A673 (cell line): ENCODE results near the gene METRNL. TPM values are rescaled to one million over a fixed set of nuclear protein-coding genes. Genes with fewer than 3 reads are reported as not detected.
A peak's percentile ranks its signal among the peaks of the same experiment; 100 is the strongest.

Source experiments
- BruUV-seq: library from RNA; stranded (reverse); fragments of 400-500 nt; replicated peaks from 2 replicates; lab custom pipeline; 2021; lab: Mats Ljungman, UMichigan
- CTCF ChIA-PET: fragments of 300-600 bp; sonication (Branson Sonifier 250); formaldehyde crosslinking; loops from one replicate; lab custom pipeline; 2022; ENCODE audit warnings: antibody characterized with exemption; lab: Charles Lee
- POLR2A ChIA-PET: fragments of 300-600 bp; sonication (Branson Sonifier 250); formaldehyde crosslinking; loops from one replicate; lab custom pipeline; 2022; ENCODE audit warnings: antibody characterized with exemption; ENCODE audit not compliant: low non-redundant PET; lab: Charles Lee
- DNase-seq: peaks from one replicate; pipeline ENCODE4 v3.0.0-alpha.2; 2015; ENCODE audit warnings: low spot score
- H3K27ac ChIP-seq: fragments of 200-600 bp; sonication (generic); 2 replicates; pipeline ENCODE4 v1.5.1; 2016; ENCODE audit warnings: mixed run types, low read depth, mild to moderate bottlenecking, mixed read lengths, antibody characterized with exemption, low read length; ENCODE audit not compliant: poor library complexity, severe bottlenecking
- H3K27me3 ChIP-seq: fragments of 200-600 bp; sonication (generic); replicated peaks from 2 replicates; pipeline ENCODE4 v1.6.1; 2017; ENCODE audit warnings: mixed run types, low read depth, mild to moderate bottlenecking, mixed read lengths, antibody characterized with exemption, low read length; ENCODE audit not compliant: insufficient read depth, poor library complexity
- H3K36me3 ChIP-seq: fragments of 200-600 bp; sonication (generic); 2 replicates; pipeline ENCODE4 v1.6.1; 2016; ENCODE audit warnings: mixed run types, mild to moderate bottlenecking, mixed read lengths, antibody characterized with exemption, low read length; ENCODE audit not compliant: insufficient read depth, poor library complexity, severe bottlenecking
- H3K4me1 ChIP-seq: fragments of 200-600 bp; sonication (generic); 2 replicates; pipeline ENCODE4 v1.6.1; 2017; ENCODE audit warnings: mixed run types, mild to moderate bottlenecking, mixed read lengths, antibody characterized with exemption, low read length; ENCODE audit not compliant: insufficient read depth, poor library complexity, severe bottlenecking
- H3K4me3 ChIP-seq: fragments of 200-600 bp; sonication (generic); 2 replicates; pipeline ENCODE4 v1.5.1; 2016; ENCODE audit warnings: low read depth, mixed run types, mild to moderate bottlenecking, mixed read lengths, low read length; ENCODE audit not compliant: poor library complexity, severe bottlenecking
- H3K9me3 ChIP-seq: fragments of 200-600 bp; sonication (generic); 2 replicates; pipeline ENCODE4 v1.6.1; 2016; ENCODE audit warnings: mixed run types, low read depth, mild to moderate bottlenecking, mixed read lengths, antibody characterized with exemption, low read length; ENCODE audit not compliant: poor library complexity, severe bottlenecking
- EZH2 ChIP-seq: fragments of 200-600 bp; sonication (generic); IDR thresholded peaks from 2 replicates; pipeline ENCODE4 v1.6.1; 2017; ENCODE audit warnings: borderline replicate concordance, low read depth, mild to moderate bottlenecking, mixed read lengths, antibody characterized with exemption, low read length; ENCODE audit not compliant: poor library complexity, severe bottlenecking
- intact Hi-C: fragments of 100-400 bp; cut with micrococcal nuclease; formaldehyde crosslinking; loops from one replicate; pipeline ENCODE4 v1.10.0; 2022; ENCODE audit not compliant: unreplicated experiment
- total RNA-seq: library from RNA; stranded (reverse); gene quantifications from 2 replicates; pipeline ENCODE4 v1.2.3, GENCODE V29; 2021
- TF ChIP-seq, protein P1 (sequence below): fragments of 300-800, 200-600 bp; sonication (generic); conservative IDR thresholded peaks from 2 replicates; pipeline ENCODE4 v1.5.1; 2017; ENCODE audit warnings: low read depth, mild to moderate bottlenecking, antibody characterized with exemption, low read length, moderate library complexity, mixed read lengths

METRNL gene
- total RNA-seq, 1 experiment from 2014 or later: 16.5 TPM

DNA sequence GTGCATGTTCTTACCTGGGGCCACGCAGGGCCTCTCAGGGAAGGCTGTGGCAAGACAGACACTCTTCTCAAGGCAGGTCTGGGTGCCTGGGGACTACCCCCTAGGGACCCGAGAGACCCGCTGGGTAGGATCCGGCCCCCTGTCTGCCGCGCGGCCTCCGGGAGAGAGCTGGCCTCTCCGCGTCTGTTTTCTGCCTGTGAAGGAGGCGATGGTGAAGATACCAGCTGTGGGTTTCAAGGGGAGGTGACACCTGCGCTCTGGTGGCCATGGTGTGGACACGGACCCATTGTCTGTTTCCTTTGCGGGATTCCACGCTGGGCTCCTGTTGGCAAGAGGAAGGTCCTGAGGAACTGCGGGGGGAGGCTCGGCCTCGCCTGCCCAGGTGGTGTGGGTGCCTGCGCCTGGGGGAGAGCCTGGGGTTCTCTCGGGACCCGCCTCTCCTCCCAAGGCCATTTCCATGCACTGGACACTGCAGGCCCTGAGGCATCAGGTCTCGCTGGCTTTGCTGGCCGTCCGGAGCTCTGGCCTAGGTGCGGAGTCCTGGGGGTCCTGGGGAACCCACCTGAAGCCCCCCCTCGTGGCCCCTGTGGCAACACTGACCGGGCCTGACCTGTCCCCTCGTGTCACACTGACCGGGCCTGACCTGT lies 12.2 kb upstream of the METRNL start:
- no TSS peak for BruUV-seq
- no peak overlapping the region for H3K27ac ChIP-seq
- H3K9me3 ChIP-seq: no peaks in the 10 kb centered on the region
- no peaks in the 10 kb centered on the region for H3K4me1 ChIP-seq
- no peaks in the 10 kb centered on the region for H3K36me3 ChIP-seq
- TF ChIP-seq EZH2: no peak
- TF ChIP-seq, protein P1, sequence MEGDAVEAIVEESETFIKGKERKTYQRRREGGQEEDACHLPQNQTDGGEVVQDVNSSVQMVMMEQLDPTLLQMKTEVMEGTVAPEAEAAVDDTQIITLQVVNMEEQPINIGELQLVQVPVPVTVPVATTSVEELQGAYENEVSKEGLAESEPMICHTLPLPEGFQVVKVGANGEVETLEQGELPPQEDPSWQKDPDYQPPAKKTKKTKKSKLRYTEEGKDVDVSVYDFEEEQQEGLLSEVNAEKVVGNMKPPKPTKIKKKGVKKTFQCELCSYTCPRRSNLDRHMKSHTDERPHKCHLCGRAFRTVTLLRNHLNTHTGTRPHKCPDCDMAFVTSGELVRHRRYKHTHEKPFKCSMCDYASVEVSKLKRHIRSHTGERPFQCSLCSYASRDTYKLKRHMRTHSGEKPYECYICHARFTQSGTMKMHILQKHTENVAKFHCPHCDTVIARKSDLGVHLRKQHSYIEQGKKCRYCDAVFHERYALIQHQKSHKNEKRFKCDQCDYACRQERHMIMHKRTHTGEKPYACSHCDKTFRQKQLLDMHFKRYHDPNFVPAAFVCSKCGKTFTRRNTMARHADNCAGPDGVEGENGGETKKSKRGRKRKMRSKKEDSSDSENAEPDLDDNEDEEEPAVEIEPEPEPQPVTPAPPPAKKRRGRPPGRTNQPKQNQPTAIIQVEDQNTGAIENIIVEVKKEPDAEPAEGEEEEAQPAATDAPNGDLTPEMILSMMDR: no peak
- CTCF ChIA-PET: interaction anchor here (0.8 kb wide), 1 partner anchor 55 kb away, joined by 6 read pairs; no protein-coding TSS in a partner anchor
- H3K27me3 ChIP-seq: no peaks in the 10 kb centered on the region
- POLR2A ChIA-PET: no interaction called here
- intact Hi-C loops: no loop called here
- no peak for DNase-seq
- no peak overlapping the region for H3K4me3 ChIP-seq

DNA sequence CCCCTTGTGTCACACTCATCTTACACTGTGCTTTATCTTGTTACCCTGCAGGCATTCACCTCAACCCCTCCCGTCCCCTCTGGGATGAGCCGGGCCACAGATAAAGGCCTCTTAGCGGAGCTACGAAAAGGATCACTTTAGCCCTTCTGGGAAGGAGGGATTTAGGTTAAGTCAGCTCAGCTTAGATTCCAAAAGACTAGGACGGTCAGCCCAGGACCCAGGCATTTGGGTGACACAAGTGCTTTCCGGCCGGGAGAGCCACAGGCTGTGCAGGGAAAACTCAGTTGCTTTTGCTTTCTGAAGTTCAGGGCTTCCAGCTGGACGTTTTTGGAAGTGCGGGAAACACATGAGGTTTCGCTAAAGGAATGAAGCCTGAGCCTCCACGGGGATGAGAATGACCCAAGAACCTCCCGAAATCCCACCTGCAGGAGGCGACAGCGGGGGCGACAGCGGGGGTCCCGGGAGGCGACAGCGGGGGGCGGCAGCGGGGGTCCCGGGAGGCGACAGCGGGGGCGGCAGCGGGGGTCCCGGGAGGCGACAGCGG lies 11.6 kb upstream of the METRNL start:
- DNase-seq: peak; percentile 58
- H3K4me1 ChIP-seq: no peaks in the 10 kb centered on the region

DNA sequence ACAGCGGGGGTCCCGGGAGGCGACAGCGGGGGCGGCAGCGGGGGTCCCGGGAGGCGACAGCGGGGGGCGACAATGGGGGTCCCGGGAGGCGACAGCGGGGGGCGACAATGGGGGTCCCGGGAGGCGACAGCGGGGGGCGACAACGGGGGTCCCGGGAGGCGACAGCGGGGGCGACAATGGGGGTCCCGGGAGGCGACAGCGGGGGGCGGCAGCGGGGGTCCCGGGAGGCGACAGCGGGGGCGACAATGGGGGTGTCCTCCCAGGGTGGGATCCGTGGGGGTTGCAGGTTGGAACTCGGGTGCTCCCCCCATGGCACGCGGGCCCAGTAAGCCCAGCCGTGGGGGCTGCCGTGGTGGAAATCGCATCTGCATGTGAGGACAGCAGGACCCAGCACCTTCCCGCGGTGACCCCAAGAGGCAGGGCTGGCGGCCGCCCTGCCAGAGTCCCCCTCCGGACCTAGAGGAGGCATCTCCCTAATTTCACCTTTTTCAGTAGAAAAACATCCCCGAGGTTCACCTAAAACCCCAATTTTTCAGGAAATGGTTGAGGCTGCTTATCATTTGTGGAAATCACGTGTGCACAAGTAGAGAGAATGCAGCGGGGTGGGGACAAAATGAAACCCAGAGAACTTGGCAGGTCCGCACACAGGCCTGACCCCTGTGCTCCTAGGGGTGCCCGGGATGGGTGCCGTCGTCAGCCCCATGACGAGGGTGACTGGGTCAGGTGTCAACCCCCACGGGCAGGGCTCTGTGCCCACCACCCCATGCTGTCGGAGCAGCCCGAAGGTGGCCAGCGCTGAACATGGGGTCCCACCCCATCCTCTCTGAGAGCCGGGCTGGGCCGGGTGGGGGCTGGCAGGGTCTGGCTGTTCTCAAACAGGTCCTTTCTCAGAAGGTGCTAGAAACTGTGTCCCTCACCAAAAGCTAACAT lies 10.5 kb upstream of the METRNL start:
- intact Hi-C loops: no loop called here
- ChIA-PET POLR2A (no interaction called here), CTCF (no interaction called here)
- Histone ChIP-seq H3K4me3 (no peak overlapping the region), H3K4me1 (no peaks in the 10 kb centered on the region), H3K36me3 (no peaks in the 10 kb centered on the region), H3K27ac (no peak overlapping the region), H3K27me3 (no peaks in the 10 kb centered on the region), H3K9me3 (no peaks in the 10 kb centered on the region)
- TF ChIP-seq, protein P1: no peak
- TF ChIP-seq EZH2: no peak
- no TSS peak for BruUV-seq
- DNase-seq: no peak

More for the DNA sequence above, 11.6 kb upstream of the METRNL start:
- ChIA-PET CTCF (interaction anchor here (0.8 kb wide), 1 partner anchor 54 kb away, joined by 6 read pairs; no protein-coding TSS in a partner anchor), POLR2A (no interaction called here)
- Histone ChIP-seq H3K36me3 (no peaks in the 10 kb centered on the region), H3K27ac (no peak overlapping the region), H3K9me3 (no peaks in the 10 kb centered on the region), H3K4me3 (no peak overlapping the region), H3K27me3 (no peaks in the 10 kb centered on the region)
- no TSS peak for BruUV-seq
- intact Hi-C loops: no loop called here
- TF ChIP-seq, protein P1: no peak
- TF ChIP-seq EZH2: no peak
